Measurements from ENCODE around the gene APBB2. TPM values are rescaled to one million over a fixed set of nuclear protein-coding genes. Genes with fewer than 3 reads are reported as not detected.
"Not testable (repeated sequence)": the region's sequence is repeated elsewhere in the genome, so short reads cannot be mapped to it uniquely, and the experiment has no call there.

APBB2 gene
- total and polyA plus RNA-seq, 4 donors = 4.8 to 31.5 (median 11.2) TPM

GRCh38 chr4:41060352-41061334 is 153.7 kb downstream of the APBB2 start:
- TF ChIP-seq MAX (IDR thresholded peaks at IDR 0.05) (peak; percentile 15), FOXA1 (IDR thresholded peaks at IDR 0.05) (no peak)
- H3K36me3 ChIP-seq (ENCODE audit: control insufficient read depth in 4 of 4, insufficient read depth in 3 of 4, low read depth in 1 of 4, low read length in 3 of 4) = peaks cover 0 to 4% (median under 1%) of the 10 kb centered on the region in 4 donors
- 88% methylated on average over 12 of the region's 12 CpGs for WGBS
- no peak overlapping the region for H3K9ac ChIP-seq (ENCODE audit: low read depth in 1 of 2, low read length in 2 of 2)
- DNase-seq (ENCODE audit: low spot score) = no peak
- H3K27me3 ChIP-seq (ENCODE audit: control insufficient read depth in 4 of 4, insufficient read depth in 4 of 4, low read length in 3 of 4) = no peaks in the 10 kb centered on the region
- H3K4me3 ChIP-seq (ENCODE audit: low read depth in 1 of 3, low read length in 3 of 3) = no peak overlapping the region
- H3K4me1 ChIP-seq (ENCODE audit: control insufficient read depth in 4 of 4, insufficient read depth in 4 of 4, low read length in 3 of 4) = peaks cover 0 to 3% (median 0%) of the 10 kb centered on the region in 4 donors
- no peaks in the 10 kb centered on the region for H3K9me3 ChIP-seq (ENCODE audit: control insufficient read depth in 4 of 4, low read length in 3 of 4)
- no peak overlapping the region for H3K27ac ChIP-seq (ENCODE audit: low read depth in 1 of 2, low read length in 2 of 2)

- H3K27me3 ChIP-seq (ENCODE audit: control insufficient read depth in 4 of 4, insufficient read depth in 4 of 4, low read length in 3 of 4); H3K9me3 ChIP-seq (ENCODE audit: control insufficient read depth in 4 of 4, low read length in 3 of 4); H3K4me3 ChIP-seq (ENCODE audit: low read depth in 1 of 3, low read length in 3 of 3); H3K4me1 ChIP-seq (ENCODE audit: control insufficient read depth in 4 of 4, insufficient read depth in 4 of 4, low read length in 3 of 4); H3K9ac ChIP-seq (ENCODE audit: low read depth in 1 of 2, low read length in 2 of 2); H3K36me3 ChIP-seq (ENCODE audit: control insufficient read depth in 4 of 4, insufficient read depth in 3 of 4, low read depth in 1 of 4, low read length in 3 of 4); H3K27ac ChIP-seq (ENCODE audit: low read depth in 1 of 2, low read length in 2 of 2); DNase-seq (ENCODE audit: low spot score): not testable (repeated sequence)
- 98% methylated on average over 9 of the region's 9 CpGs for WGBS
Measured at GRCh38 chr4:41059411-41059810, 154.9 kb downstream of the APBB2 start.

- TF ChIP-seq RAD21 (IDR thresholded peaks at IDR 0.05) (no peak), YY1 (IDR thresholded peaks at IDR 0.05) (no peak), NR2F2 (IDR thresholded peaks at IDR 0.05) (no peak), HNF4A (conservative IDR thresholded peaks at IDR 0.05) (no peak), REST (IDR thresholded peaks at IDR 0.05) (no peak), RXRA (IDR thresholded peaks at IDR 0.05) (no peak), ATF3 (IDR thresholded peaks at IDR 0.05) (no peak), ZBTB33 (IDR thresholded peaks at IDR 0.05) (no peak), CTCF (IDR thresholded peaks at IDR 0.05; ENCODE audit: low read depth, low read length, missing input control) (no peak), MAX (IDR thresholded peaks at IDR 0.05) (no peak), GABPA (IDR thresholded peaks at IDR 0.05 in 1 of 2, conservative IDR thresholded peaks at IDR 0.05 in 1 of 2) (no peak), SP1 (IDR thresholded peaks at IDR 0.05) (no peak), FOXA1 (IDR thresholded peaks at IDR 0.05) (no peak), TAF1 (conservative IDR thresholded peaks at IDR 0.05) (no peak)
- Histone ChIP-seq H3K27me3 (ENCODE audit: control insufficient read depth in 4 of 4, insufficient read depth in 4 of 4, low read length in 3 of 4) (no peaks in the 10 kb centered on the region), H3K27ac (ENCODE audit: low read depth in 1 of 2, low read length in 2 of 2) (no peak overlapping the region), H3K9me3 (ENCODE audit: control insufficient read depth in 4 of 4, low read length in 3 of 4) (no peaks in the 10 kb centered on the region), H3K4me1 (ENCODE audit: control insufficient read depth in 4 of 4, insufficient read depth in 4 of 4, low read length in 3 of 4) (peaks cover 0 to 3% (median 0%) of the 10 kb centered on the region in 4 donors), H3K36me3 (ENCODE audit: control insufficient read depth in 4 of 4, insufficient read depth in 3 of 4, low read depth in 1 of 4, low read length in 3 of 4) (peaks cover 0 to 2% (median 0%) of the 10 kb centered on the region in 4 donors), H3K9ac (ENCODE audit: low read depth in 1 of 2, low read length in 2 of 2) (no peak overlapping the region), H3K4me3 (ENCODE audit: low read depth in 1 of 3, low read length in 3 of 3) (no peak overlapping the region)
- WGBS = 96% methylated on average over 3 of the region's 3 CpGs
- DNase-seq (ENCODE audit: low spot score) = no peak
Measured at GRCh38 chr4:41058426-41058825, 155.9 kb downstream of the APBB2 start.

Measured in liver (tissue), 9 donors.